Measurements from ENCODE around the gene FAAP20.

GRCh38 chr1:2143814-2144500, 50.6 kb downstream of the FAAP20 start:
- TF ChIP-seq YY1 (IDR thresholded peaks at IDR 0.05; ENCODE audit: insufficient read depth, insufficient read length): no peak
- no peak for TF ChIP-seq ZNF274 (IDR thresholded peaks at IDR 0.05; ENCODE audit: low read depth, low read length)
